ENCODE results near the gene PLEK2.

GRCh38 chr14:67417633-67418032 lies 5.7 kb upstream of the PLEK2 start:
- TF ChIP-seq CTCF (optimal IDR thresholded peaks at IDR 0.05 in 1 of 3, IDR thresholded peaks at IDR 0.05 in 1 of 3, conservative IDR thresholded peaks at IDR 0.05 in 1 of 3; ENCODE audit: extremely low read depth in 1 of 3, insufficient read depth in 2 of 3, low read length in 3 of 3) = no peak
- no peak for TF ChIP-seq EZH2 (IDR thresholded peaks at IDR 0.05; ENCODE audit: low read length)
